ENCODE results near the gene KLHL10. TPM values are rescaled to one million over a fixed set of nuclear protein-coding genes. Genes with fewer than 3 reads are reported as not detected.

KLHL10 gene
- total RNA-seq: not detected in 2 replicates

GRCh38 chr17:41837761-41838538 lies at the start of gene KLHL10:
TSS of gene KLHL10 (plus strand) at chr17:41837825. CDS start at chr17:41837933, 108 bp downstream.

GRCh38 chr17:41811549-41812380 lies 25.9 kb upstream of the KLHL10 start, which contains the start of gene P3H4:
TSS of gene P3H4 (minus strand) at chr17:41811949. CDS start at chr17:41811915, 34 bp downstream.

GRCh38 chr17:41812381-41813151 lies 25.1 kb upstream of the KLHL10 start, which contains the start of gene FKBP10:
TSS of gene FKBP10 (plus strand) at chr17:41813004. CDS start at chr17:41813035, 31 bp downstream.

GRCh38 chr17:41835800-41836549 lies 1.6 kb upstream of the KLHL10 start, which contains the start of gene NT5C3B:
TSS of gene NT5C3B (minus strand) at chr17:41836232. CDS start at chr17:41836193, 39 bp downstream.

GRCh38 chr17:41864836-41865595 lies 27.4 kb downstream of the KLHL10 start, which contains the start of gene KLHL11:
TSS of gene KLHL11 (minus strand) at chr17:41865423. CDS start at chr17:41865370, 53 bp downstream.

Other genes with a start within 250 kb of the KLHL10 start
- 4,917 and 6,689 TPM in 2 replicates for gene KRT16, start 225.1 kb upstream of the KLHL10 start, total RNA-seq
- gene KRT17, start 213.2 kb upstream of the KLHL10 start, total RNA-seq: 20,831 and 21,525 TPM in 2 replicates
- gene EIF1, start 148.9 kb upstream of the KLHL10 start, total RNA-seq: 116 and 141 TPM in 2 replicates
- gene GAST, start 125.5 kb upstream of the KLHL10 start, total RNA-seq: 7.2 TPM in 1 of 2 replicates, not detected in the other
- gene HAP1, start 103.2 kb upstream of the KLHL10 start, total RNA-seq: 0.71 and 7.3 TPM in 2 replicates
- 967 and 1,681 TPM in 2 replicates for gene JUP, start 51.1 kb upstream of the KLHL10 start, total RNA-seq
- gene P3H4, start 25.9 kb upstream of the KLHL10 start, total RNA-seq: 50.4 and 54.2 TPM in 2 replicates
- 100 and 141 TPM in 2 replicates for gene FKBP10, start 24.8 kb upstream of the KLHL10 start, total RNA-seq
- 64.2 and 66.7 TPM in 2 replicates for gene NT5C3B, start 1.6 kb upstream of the KLHL10 start, total RNA-seq
- 17.6 and 23.0 TPM in 2 replicates for gene KLHL11, start 27.6 kb downstream of the KLHL10 start, total RNA-seq
- 230 and 298 TPM in 2 replicates for gene ACLY, start 81.1 kb downstream of the KLHL10 start, total RNA-seq
- gene ODAD4, start 92.8 kb downstream of the KLHL10 start, total RNA-seq: 0.21 TPM in 1 of 2 replicates, not detected in the other
- 52.0 and 62.0 TPM in 2 replicates for gene CNP, start 129.0 kb downstream of the KLHL10 start, total RNA-seq
- gene DNAJC7, start 179.6 kb downstream of the KLHL10 start, total RNA-seq: 64.3 TPM in 2 replicates
- 36.9 and 56.0 TPM in 2 replicates for gene NKIRAS2, start 182.3 kb downstream of the KLHL10 start, total RNA-seq
- 0.28 and 0.74 TPM in 2 replicates for gene C17orf113, start 212.8 kb downstream of the KLHL10 start, total RNA-seq